ENCODE data around the gene ATXN2L.

ATXN2L gene

DNA sequence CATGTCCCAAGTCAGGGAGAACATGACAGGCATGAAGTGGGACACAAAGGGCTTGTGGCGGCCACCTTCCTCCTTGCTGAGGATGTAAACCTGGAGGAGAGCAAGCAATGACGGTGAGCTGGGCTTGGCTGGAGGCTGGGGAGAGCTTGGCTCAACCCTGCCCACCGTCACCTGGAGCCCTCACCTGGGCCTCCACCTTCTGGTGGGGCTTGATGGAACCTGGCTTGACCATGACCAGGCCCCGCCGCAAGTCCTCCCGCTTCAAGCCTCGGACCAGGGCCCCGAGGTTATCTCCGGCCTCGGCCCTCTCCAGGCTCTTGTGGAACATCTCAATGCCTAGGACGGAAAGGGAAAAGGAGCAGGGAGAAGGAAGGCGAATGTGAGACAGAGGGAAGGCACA, 21.0 kb downstream of the ATXN2L start:
- TF ChIP-seq, protein P1, sequence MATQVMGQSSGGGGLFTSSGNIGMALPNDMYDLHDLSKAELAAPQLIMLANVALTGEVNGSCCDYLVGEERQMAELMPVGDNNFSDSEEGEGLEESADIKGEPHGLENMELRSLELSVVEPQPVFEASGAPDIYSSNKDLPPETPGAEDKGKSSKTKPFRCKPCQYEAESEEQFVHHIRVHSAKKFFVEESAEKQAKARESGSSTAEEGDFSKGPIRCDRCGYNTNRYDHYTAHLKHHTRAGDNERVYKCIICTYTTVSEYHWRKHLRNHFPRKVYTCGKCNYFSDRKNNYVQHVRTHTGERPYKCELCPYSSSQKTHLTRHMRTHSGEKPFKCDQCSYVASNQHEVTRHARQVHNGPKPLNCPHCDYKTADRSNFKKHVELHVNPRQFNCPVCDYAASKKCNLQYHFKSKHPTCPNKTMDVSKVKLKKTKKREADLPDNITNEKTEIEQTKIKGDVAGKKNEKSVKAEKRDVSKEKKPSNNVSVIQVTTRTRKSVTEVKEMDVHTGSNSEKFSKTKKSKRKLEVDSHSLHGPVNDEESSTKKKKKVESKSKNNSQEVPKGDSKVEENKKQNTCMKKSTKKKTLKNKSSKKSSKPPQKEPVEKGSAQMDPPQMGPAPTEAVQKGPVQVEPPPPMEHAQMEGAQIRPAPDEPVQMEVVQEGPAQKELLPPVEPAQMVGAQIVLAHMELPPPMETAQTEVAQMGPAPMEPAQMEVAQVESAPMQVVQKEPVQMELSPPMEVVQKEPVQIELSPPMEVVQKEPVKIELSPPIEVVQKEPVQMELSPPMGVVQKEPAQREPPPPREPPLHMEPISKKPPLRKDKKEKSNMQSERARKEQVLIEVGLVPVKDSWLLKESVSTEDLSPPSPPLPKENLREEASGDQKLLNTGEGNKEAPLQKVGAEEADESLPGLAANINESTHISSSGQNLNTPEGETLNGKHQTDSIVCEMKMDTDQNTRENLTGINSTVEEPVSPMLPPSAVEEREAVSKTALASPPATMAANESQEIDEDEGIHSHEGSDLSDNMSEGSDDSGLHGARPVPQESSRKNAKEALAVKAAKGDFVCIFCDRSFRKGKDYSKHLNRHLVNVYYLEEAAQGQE (IDR thresholded peaks at IDR 0.05; ENCODE audit: low read depth): no peak
- TF ChIP-seq MAX (IDR thresholded peaks at IDR 0.05) (no peak), CREB1 (IDR thresholded peaks at IDR 0.05; ENCODE audit: low read depth) (no peak), NFIC (IDR thresholded peaks at IDR 0.05) (no peak), RAD21 (IDR thresholded peaks at IDR 0.05; ENCODE audit: low read depth) (no peak), YY1 (IDR thresholded peaks at IDR 0.05; ENCODE audit: low read depth) (no peak), FOXM1 (IDR thresholded peaks at IDR 0.05; ENCODE audit: borderline replicate concordance, low read depth) (no peak)

DNA sequence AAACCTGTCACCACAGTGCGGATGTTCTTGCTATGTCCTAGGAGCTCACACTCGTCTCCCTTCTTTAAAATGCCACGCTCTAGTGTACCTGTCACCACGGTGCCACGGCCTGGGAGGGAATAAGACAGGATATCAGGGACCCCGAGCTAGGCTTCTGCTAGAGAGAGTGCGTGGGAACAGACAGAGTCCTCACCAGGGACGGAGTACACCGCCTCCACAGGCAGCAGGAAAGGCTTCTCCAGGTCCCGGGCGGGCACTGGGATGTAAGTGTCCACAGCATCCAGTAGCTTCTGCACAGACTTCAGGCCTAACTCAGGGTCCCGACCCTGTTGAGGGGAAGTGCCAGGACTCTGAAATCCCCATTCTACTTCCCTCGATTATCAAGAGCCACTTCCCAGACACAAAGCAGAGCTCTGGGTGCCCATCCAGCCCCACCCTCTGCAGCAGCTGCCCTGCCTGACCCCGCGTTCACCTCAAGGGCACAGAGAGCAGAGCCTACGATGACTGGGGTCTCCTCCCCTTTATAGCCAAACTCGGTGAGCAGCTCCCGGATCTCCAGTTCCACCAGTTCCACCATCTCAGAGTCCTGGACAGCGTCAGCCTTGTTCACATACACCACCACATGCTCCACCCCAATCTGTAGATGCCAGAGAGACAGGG, 21.6 kb downstream of the ATXN2L start:
- no peak for TF ChIP-seq YY1 (IDR thresholded peaks at IDR 0.05; ENCODE audit: low read depth)
- TF ChIP-seq, protein P2, sequence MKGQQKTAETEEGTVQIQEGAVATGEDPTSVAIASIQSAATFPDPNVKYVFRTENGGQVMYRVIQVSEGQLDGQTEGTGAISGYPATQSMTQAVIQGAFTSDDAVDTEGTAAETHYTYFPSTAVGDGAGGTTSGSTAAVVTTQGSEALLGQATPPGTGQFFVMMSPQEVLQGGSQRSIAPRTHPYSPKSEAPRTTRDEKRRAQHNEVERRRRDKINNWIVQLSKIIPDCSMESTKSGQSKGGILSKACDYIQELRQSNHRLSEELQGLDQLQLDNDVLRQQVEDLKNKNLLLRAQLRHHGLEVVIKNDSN (IDR thresholded peaks at IDR 0.05): no peak
- TF ChIP-seq CREB1 (IDR thresholded peaks at IDR 0.05; ENCODE audit: low read depth): no peak

GRCh38 chr16:28845293-28845692, 22.5 kb downstream of the ATXN2L start:
- TF ChIP-seq RAD21 (IDR thresholded peaks at IDR 0.05; ENCODE audit: low read depth) (no peak), FOXM1 (IDR thresholded peaks at IDR 0.05; ENCODE audit: borderline replicate concordance, low read depth) (no peak), TAF1 (IDR thresholded peaks at IDR 0.05; ENCODE audit: low read depth) (no peak), EP300 (IDR thresholded peaks at IDR 0.05; ENCODE audit: borderline replicate concordance) (no peak), CEBPB (IDR thresholded peaks at IDR 0.05) (no peak), TCF12 (IDR thresholded peaks at IDR 0.05; ENCODE audit: low read depth) (no peak), NFIC (IDR thresholded peaks at IDR 0.05) (no peak), EGR1 (IDR thresholded peaks at IDR 0.05) (no peak), YY1 (IDR thresholded peaks at IDR 0.05; ENCODE audit: low read depth) (no peak), ZBTB7A (IDR thresholded peaks at IDR 0.05; ENCODE audit: low read depth) (no peak), MAX (IDR thresholded peaks at IDR 0.05) (no peak), CREB1 (IDR thresholded peaks at IDR 0.05; ENCODE audit: low read depth) (no peak), TEAD4 (IDR thresholded peaks at IDR 0.05) (no peak)
- TF ChIP-seq, protein P1 (IDR thresholded peaks at IDR 0.05; ENCODE audit: low read depth): no peak
- TF ChIP-seq, protein P2 (IDR thresholded peaks at IDR 0.05): no peak

DNA sequence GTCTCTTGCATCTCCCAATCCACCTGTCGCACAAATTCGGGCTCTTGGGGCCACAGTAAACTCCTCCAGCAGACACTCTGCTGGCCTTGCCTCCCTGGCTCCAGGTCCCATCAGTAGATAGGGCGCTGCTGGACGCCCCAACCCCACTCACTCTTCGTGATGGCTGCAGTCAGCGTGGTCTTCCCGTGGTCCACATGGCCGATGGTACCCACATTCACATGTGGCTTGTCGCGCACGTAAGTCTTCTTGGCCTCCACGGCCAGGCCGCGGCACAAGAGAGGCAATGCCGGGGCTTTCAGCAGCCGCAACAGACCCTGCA, 22.9 kb downstream of the ATXN2L start:
- TF ChIP-seq NFIC (IDR thresholded peaks at IDR 0.05): no peak
- TF ChIP-seq MAX (IDR thresholded peaks at IDR 0.05): peak; percentile 71

GRCh38 chr16:28846080-28846932, 23.5 kb downstream of the ATXN2L start, which contains the start of gene TUFM:
TUFM (minus strand) TSS chr16:28846348; CDS start chr16:28846269, 79 bp downstream.
- peak; percentile 46; the same call in 1 of the 2 replicates for TF ChIP-seq ZBTB7A (IDR thresholded peaks at IDR 0.05; ENCODE audit: low read depth)
- TF ChIP-seq, protein P1 (IDR thresholded peaks at IDR 0.05; ENCODE audit: low read depth): no peak
- peak; percentile 68 for TF ChIP-seq MAX (IDR thresholded peaks at IDR 0.05)
- peak; percentile 87 for TF ChIP-seq YY1 (IDR thresholded peaks at IDR 0.05; ENCODE audit: low read depth)
- TF ChIP-seq TCF12 (IDR thresholded peaks at IDR 0.05; ENCODE audit: low read depth): peak; percentile 62
- no peak for TF ChIP-seq TEAD4 (IDR thresholded peaks at IDR 0.05)
- TF ChIP-seq CEBPB (IDR thresholded peaks at IDR 0.05): no peak
- TF ChIP-seq CREB1 (IDR thresholded peaks at IDR 0.05; ENCODE audit: low read depth): peak; percentile 94
- TF ChIP-seq FOXM1 (IDR thresholded peaks at IDR 0.05; ENCODE audit: borderline replicate concordance, low read depth): 0 out of 2 replicates have a peak, but pooled peaks have one; percentile 16
- no peak; the same call in 1 of the 2 replicates for TF ChIP-seq EGR1 (IDR thresholded peaks at IDR 0.05)
- TF ChIP-seq, protein P2 (IDR thresholded peaks at IDR 0.05): no peak
- TF ChIP-seq EP300 (IDR thresholded peaks at IDR 0.05; ENCODE audit: borderline replicate concordance): no peak
- TF ChIP-seq TAF1 (IDR thresholded peaks at IDR 0.05; ENCODE audit: low read depth): peak; percentile 87
- no peak for TF ChIP-seq RAD21 (IDR thresholded peaks at IDR 0.05; ENCODE audit: low read depth)
- TF ChIP-seq NFIC (IDR thresholded peaks at IDR 0.05): no peak
